ENCODE data around the gene ZNF581.

The ZNF581 gene

GRCh38 chr19:55635334-55635717, 8.1 kb upstream of the ZNF581 start:
- no peak for DNase-seq

GRCh38 chr19:55635856-55636440, 7.5 kb upstream of the ZNF581 start:
- no peak for DNase-seq

GRCh38 chr19:55636723-55637122, 6.7 kb upstream of the ZNF581 start:
- no peak for DNase-seq

GRCh38 chr19:55637534-55637933, 5.9 kb upstream of the ZNF581 start:
- DNase-seq: no peak

- DNase-seq: peak; percentile 38
Observed at GRCh38 chr19:55638864-55639359, 4.5 kb upstream of the ZNF581 start.

GRCh38 chr19:55640043-55640576, 3.3 kb upstream of the ZNF581 start:
- DNase-seq: peak; percentile 65

GRCh38 chr19:55640577-55641425, 2.6 kb upstream of the ZNF581 start, which contains the start of gene ZNF580:
ZNF580 (plus strand) TSS chr19:55641002; CDS start chr19:55642509, 1,507 bp downstream.
- peak; percentile 46 for DNase-seq

- DNase-seq: no peak
Observed at GRCh38 chr19:55641426-55642152, 1.9 kb upstream of the ZNF581 start.

GRCh38 chr19:55642153-55643002, 1.1 kb upstream of the ZNF581 start:
- no peak for DNase-seq

- DNase-seq: no peak
Observed at GRCh38 chr19:55643887-55644176, 383 bp downstream of the ZNF581 start.

GRCh38 chr19:55644191-55644833, 863 bp downstream of the ZNF581 start:
- no peak for DNase-seq

GRCh38 chr19:55644842-55645511, 1.5 kb downstream of the ZNF581 start:
- no peak for DNase-seq

GRCh38 chr19:55645512-55645881, 2.0 kb downstream of the ZNF581 start:
- DNase-seq: no peak

- no peak for DNase-seq
Observed at GRCh38 chr19:55646889-55647731, 3.7 kb downstream of the ZNF581 start.

- DNase-seq: peak; percentile 35
Observed at GRCh38 chr19:55647732-55648584, 4.5 kb downstream of the ZNF581 start, which contains the start of gene CCDC106. CCDC106 (plus strand) TSS chr19:55648212; CDS start chr19:55649047, 835 bp downstream.

- DNase-seq: no peak
Observed at GRCh38 chr19:55648585-55649267, 5.3 kb downstream of the ZNF581 start.

- no peak for DNase-seq
Observed at GRCh38 chr19:55649268-55650125, 6.0 kb downstream of the ZNF581 start.

- no peak for DNase-seq
Observed at GRCh38 chr19:55650126-55650557, 6.7 kb downstream of the ZNF581 start.
